Suprapubic skin (tissue), 4 donors: ENCODE results near the gene SRI.

Source experiments
- POLR2A ChIP-seq, 2 donors: fragments of 450-650 bp; IDR thresholded peaks; one replicate each; pipeline ENCODE4 v1.6.1; 2017; ENCODE audit warnings: antibody characterized with exemption in 2 of 2, mild to moderate bottlenecking in 2 of 2, moderate library complexity in 2 of 2
- POLR2AphosphoS5 ChIP-seq, 3 donors: sonication (generic); formaldehyde crosslinking; IDR thresholded peaks; one replicate each; pipeline ENCODE4 v1.6.1; 2017; ENCODE audit warnings: antibody characterized with exemption in 3 of 3
- TF ChIP-seq, protein P1 (sequence below), 2 donors: fragments of 200-600 bp in 1 of 2; fragments of 450-650 bp in 1 of 2; sonication (generic) in 1 of 2; IDR thresholded peaks; one replicate each; pipeline ENCODE4 v1.5.1; 2016 to 2019; ENCODE audit warnings: antibody characterized with exemption in 2 of 2, mild to moderate bottlenecking in 1 of 2, moderate library complexity in 1 of 2

- TF ChIP-seq, protein P1, sequence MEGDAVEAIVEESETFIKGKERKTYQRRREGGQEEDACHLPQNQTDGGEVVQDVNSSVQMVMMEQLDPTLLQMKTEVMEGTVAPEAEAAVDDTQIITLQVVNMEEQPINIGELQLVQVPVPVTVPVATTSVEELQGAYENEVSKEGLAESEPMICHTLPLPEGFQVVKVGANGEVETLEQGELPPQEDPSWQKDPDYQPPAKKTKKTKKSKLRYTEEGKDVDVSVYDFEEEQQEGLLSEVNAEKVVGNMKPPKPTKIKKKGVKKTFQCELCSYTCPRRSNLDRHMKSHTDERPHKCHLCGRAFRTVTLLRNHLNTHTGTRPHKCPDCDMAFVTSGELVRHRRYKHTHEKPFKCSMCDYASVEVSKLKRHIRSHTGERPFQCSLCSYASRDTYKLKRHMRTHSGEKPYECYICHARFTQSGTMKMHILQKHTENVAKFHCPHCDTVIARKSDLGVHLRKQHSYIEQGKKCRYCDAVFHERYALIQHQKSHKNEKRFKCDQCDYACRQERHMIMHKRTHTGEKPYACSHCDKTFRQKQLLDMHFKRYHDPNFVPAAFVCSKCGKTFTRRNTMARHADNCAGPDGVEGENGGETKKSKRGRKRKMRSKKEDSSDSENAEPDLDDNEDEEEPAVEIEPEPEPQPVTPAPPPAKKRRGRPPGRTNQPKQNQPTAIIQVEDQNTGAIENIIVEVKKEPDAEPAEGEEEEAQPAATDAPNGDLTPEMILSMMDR (IDR thresholded peaks at IDR 0.05), result no peak
- no peak for TF ChIP-seq POLR2A (IDR thresholded peaks at IDR 0.05)
- no peak for TF ChIP-seq POLR2AphosphoS5 (IDR thresholded peaks at IDR 0.05)
Measured at GRCh38 chr7:88191911-88192310, 27.9 kb downstream of the SRI start.
